CD4-positive, CD25-positive, alpha-beta regulatory T cell (primary cell): ENCODE measurements around the gene HSF4. TPM values are rescaled to one million over a fixed set of nuclear protein-coding genes. Genes with fewer than 3 reads are reported as not detected.

Source experiments
- ATAC-seq, 2 donors: fragments of 150-1000 bp; cut with Tn5 transposase; one replicate each; pipeline ENCODE4 v1.10.0; 2021; ENCODE audit warnings: low read depth in 2 of 2, moderate number of reproducible peaks in 2 of 2, moderate library complexity in 1 of 2
- DNase-seq, 3 donors: peaks; one replicate each; pipeline versions ENCODE4 v3.0.0 to v3.0.0-alpha.2; 2012 to 2022; ENCODE audit warnings: mixed read lengths in 1 of 3
- H3K27ac ChIP-seq: one replicate; pipeline ENCODE4 v1.7.0; 2013; ENCODE audit warnings: mild to moderate bottlenecking, low read length; ENCODE audit not compliant: insufficient read depth, poor library complexity, severe bottlenecking
- H3K27me3 ChIP-seq: one replicate; pipeline ENCODE4 v1.7.0; 2013; ENCODE audit warnings: low read length; ENCODE audit not compliant: control insufficient read depth, insufficient read depth
- H3K36me3 ChIP-seq: one replicate; pipeline ENCODE4 v1.7.0; 2013; ENCODE audit warnings: mild to moderate bottlenecking, low read length, moderate library complexity; ENCODE audit not compliant: control insufficient read depth, insufficient read depth
- H3K4me1 ChIP-seq: 2 replicates; pipeline ENCODE4 v1.7.0; 2013; ENCODE audit warnings: mild to moderate bottlenecking, low read length; ENCODE audit not compliant: insufficient read depth, control insufficient read depth, poor library complexity, severe bottlenecking
- H3K4me3 ChIP-seq: one replicate; pipeline ENCODE4 v1.7.0; 2013; ENCODE audit warnings: low read depth, mild to moderate bottlenecking, low read length, moderate library complexity
- H3K9me3 ChIP-seq, 2 experiments: 1 replicate in 1 of 2; 2 replicates in 1 of 2; pipeline ENCODE4 v1.7.0; 2013; ENCODE audit warnings: low read length in 2 of 2, mild to moderate bottlenecking in 1 of 2, moderate library complexity in 1 of 2; ENCODE audit not compliant: control insufficient read depth in 2 of 2
- H3K27ac Mint-ChIP-seq, 3 donors: one replicate each; pipeline ENCODE4 v1.8.0; 2020 to 2022; ENCODE audit warnings: mild to moderate bottlenecking in 3 of 3, mixed read lengths in 3 of 3, moderate library complexity in 2 of 3
- H3K27me3 Mint-ChIP-seq: one replicate; pipeline ENCODE4 v1.8.0; 2022; ENCODE audit warnings: mild to moderate bottlenecking, mixed read lengths
- H3K36me3 Mint-ChIP-seq: one replicate; pipeline ENCODE4 v1.8.0; 2020; ENCODE audit warnings: mixed read lengths
- H3K4me1 Mint-ChIP-seq, 4 donors: one replicate each; pipeline ENCODE4 v1.8.0; 2020 to 2022; ENCODE audit warnings: mixed read lengths in 4 of 4, mild to moderate bottlenecking in 1 of 4
- H3K4me3 Mint-ChIP-seq, 4 donors: one replicate each; pipeline ENCODE4 v1.8.0; 2020 to 2022; ENCODE audit warnings: mild to moderate bottlenecking in 4 of 4, mixed read lengths in 4 of 4, moderate library complexity in 3 of 4
- H3K9me3 Mint-ChIP-seq, 7 donors: one replicate each; pipeline ENCODE4 v1.8.0; 2020 to 2022; ENCODE audit warnings: mixed read lengths in 7 of 7, mild to moderate bottlenecking in 3 of 7, moderate library complexity in 2 of 7
- polyA plus RNA-seq, 4 donors: library from polyadenylated mRNA; unstranded; fragments of 300-500 nt; fragmentation: Illumina TruSeq; gene quantifications; one replicate each; pipeline ENCODE4 v1.2.3, GENCODE V29; 2021
- total RNA-seq: library from RNA; stranded (reverse); gene quantifications from one replicate; pipeline ENCODE4 v1.2.3, GENCODE V29; 2022

Gene HSF4
- total and polyA plus RNA-seq, 5 donors from 2014 or later = 34.4 TPM; not detected in 4

DNA sequence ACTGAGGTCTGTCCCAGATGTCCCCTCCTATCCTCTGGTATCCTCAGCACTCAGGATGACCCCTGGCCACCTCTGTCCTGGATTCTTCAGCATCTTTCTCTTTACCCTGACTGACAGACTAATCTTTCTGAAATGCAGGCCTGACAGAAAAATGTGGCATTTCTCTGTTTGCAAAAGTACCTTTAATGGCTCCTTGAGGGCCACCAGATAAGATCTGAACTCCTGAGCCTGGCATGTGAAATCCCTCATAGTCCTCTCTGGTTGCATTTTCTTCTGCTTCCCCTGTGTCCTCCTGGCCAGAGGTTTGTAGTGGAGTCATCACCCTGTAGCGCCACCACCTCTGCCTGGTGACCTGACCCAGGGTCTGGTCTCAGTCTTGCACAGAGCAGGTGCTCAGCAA is 32.3 kb downstream of the HSF4 start:
- H3K9me3 ChIP-seq = no peaks in the 10 kb centered on the region
- peak overlapping the region in 1 of 3 donors; percentile 60 for H3K27ac Mint-ChIP-seq
- H3K4me1 Mint-ChIP-seq = peaks cover 2 to 46% (median 26%) of the 10 kb centered on the region in 4 donors
- no peak overlapping the region for H3K4me3 ChIP-seq
- H3K27me3 ChIP-seq = no peaks in the 10 kb centered on the region
- H3K36me3 ChIP-seq = peaks cover 54% of the 10 kb centered on the region
- no peak for ATAC-seq
- DNase-seq = no peak
- no peaks in the 10 kb centered on the region for H3K9me3 Mint-ChIP-seq
- H3K36me3 Mint-ChIP-seq = peaks cover 27% of the 10 kb centered on the region
- peak overlapping the region in 2 of 4 donors; percentile 45 to 77 for H3K4me3 Mint-ChIP-seq
- H3K4me1 ChIP-seq = peaks cover 19% of the 10 kb centered on the region
- H3K27me3 Mint-ChIP-seq = no peaks in the 10 kb centered on the region
- H3K27ac ChIP-seq = no peak overlapping the region

DNA sequence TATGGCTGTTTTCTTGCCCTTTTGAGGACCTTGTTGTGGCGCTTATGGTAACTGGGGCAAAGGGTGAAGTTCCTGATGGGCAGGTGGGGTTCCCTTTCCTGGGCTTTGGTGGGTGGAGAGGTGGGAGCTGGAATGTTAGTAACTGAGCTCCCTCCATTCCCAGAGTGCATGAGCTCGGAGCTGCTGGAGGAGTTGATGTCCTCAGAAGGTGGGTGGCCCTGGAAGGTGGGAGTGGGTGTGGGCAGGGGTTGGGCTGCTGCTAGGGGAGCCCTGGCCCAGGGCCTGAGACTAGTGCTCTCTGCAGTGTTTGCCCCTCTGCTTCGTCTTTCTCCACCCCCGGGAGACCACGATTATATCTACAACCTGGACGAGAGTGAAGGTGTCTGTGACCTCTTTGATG is 33.2 kb downstream of the HSF4 start:
- Histone ChIP-seq H3K4me1 (peaks cover 13% of the 10 kb centered on the region), H3K36me3 (peaks cover 57% of the 10 kb centered on the region), H3K27ac (no peak overlapping the region), H3K9me3 (no peaks in the 10 kb centered on the region), H3K4me3 (no peak overlapping the region), H3K27me3 (no peaks in the 10 kb centered on the region)
- peaks cover 27% of the 10 kb centered on the region for H3K36me3 Mint-ChIP-seq
- no peaks in the 10 kb centered on the region for H3K9me3 Mint-ChIP-seq
- H3K4me1 Mint-ChIP-seq = peaks cover 0 to 41% (median 24%) of the 10 kb centered on the region in 4 donors
- peak overlapping the region in 1 of 4 donors; percentile 69 for H3K4me3 Mint-ChIP-seq
- DNase-seq (no peak), ATAC-seq (no peak)
- H3K27me3 Mint-ChIP-seq = no peaks in the 10 kb centered on the region
- H3K27ac Mint-ChIP-seq = no peak overlapping the region

DNA sequence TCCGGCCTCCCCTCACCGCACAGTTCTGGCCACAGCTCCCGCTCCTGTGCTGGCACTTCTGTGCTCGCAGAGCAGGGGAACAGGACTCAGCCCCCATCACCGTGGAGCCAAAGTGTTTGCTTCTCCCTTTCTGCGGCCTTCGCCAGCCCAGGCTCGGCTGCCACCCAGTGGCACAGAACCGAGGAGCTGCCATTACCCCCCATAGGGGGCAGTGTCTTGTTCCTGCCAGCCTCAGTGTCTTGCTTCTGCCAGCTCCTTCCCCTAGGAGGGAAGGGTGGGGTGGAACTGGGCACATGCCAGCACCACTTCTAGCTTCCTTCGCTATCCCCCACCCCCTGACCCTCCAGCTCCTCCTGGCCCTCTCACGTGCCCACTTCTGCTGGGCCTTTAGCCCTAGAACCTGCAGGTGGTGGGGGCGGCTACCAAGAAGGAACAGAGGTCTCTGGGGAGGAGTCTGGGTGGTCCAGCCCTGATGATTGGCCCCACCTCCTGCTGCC is 33.7 kb downstream of the HSF4 start:
- peaks cover 7% of the 10 kb centered on the region for H3K4me1 ChIP-seq
- H3K4me3 ChIP-seq = no peak overlapping the region
- Mint-ChIP-seq H3K27me3 (no peaks in the 10 kb centered on the region), H3K9me3 (no peaks in the 10 kb centered on the region), H3K27ac (no peak overlapping the region), H3K4me3 (peak overlapping the region in 1 of 4 donors; percentile 78), H3K36me3 (peaks cover 27% of the 10 kb centered on the region), H3K4me1 (peaks cover 0 to 35% (median 22%) of the 10 kb centered on the region in 4 donors)
- no peak overlapping the region for H3K27ac ChIP-seq
- ATAC-seq (peak in 1 of 2 donors; percentile 27), DNase-seq (no peak)
- no peaks in the 10 kb centered on the region for H3K9me3 ChIP-seq
- H3K27me3 ChIP-seq = no peaks in the 10 kb centered on the region
- peaks cover 57% of the 10 kb centered on the region for H3K36me3 ChIP-seq

DNA sequence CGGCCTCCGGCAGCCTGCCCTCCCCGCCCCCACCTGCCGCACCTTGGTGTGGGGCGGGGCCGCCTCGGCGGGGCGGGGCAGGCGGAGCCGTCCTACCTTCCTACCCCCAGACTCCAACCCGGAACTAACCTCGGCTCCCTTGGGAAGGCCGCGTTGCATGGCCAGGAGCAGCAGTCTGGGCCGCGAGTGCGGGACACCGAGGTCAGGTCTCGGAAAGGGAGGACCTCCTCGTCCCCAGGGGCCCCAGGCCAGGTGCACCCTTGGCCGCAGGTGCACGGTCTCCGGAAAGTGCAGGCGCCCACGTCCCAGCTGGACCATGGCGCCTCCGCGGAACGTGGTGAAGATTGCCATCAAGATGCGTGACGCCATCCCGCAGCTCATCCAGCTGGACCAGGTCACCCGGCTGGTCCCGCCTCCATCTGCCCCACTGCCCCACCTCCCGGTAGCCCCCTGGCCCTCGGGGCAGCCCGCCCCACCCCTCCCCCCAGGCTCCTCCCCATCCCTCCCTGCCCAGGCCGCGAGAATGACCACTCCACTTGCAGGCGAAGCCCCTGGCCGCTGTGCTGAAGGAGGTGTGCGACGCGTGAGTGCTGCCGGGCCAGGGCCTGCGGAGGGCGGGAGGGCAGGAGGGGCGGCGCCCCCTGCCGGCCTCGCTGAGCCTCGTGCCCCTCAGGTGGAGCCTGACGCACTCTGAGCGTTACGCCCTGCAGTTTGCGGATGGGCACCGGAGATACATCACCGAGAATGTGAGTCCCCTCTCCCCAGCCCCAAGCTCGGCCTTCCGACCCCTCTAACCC is 34.7 kb downstream of the HSF4 start, which contains the start of gene ELMO3:
TSS of gene ELMO3 (plus strand) at position 121 of the 797 bp plus-strand sequence. CDS start at position 317, 196 bp downstream.
- H3K4me3 ChIP-seq = no peak within 1 kb of the TSS

DNA sequence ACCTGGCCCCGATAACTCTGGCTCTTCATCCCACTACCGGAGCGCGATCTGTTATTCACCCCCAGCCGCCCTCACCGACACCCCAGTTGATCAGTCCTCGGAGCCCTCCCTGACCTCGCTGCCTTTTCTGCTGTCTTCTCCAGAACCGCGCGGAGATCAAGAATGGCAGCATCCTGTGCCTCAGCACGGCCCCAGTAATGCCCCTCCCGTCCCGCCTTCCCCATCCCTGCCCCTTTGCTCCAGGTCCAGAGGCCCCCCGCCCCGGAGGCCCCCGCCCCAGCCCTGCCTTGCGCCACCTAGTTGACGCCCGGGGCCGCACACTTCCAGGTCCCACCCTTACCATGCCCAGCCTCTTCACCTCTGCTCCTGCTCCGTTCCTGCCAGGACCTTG is 35.3 kb downstream of the HSF4 start:
- DNase-seq (no peak), ATAC-seq (no peak)
- Mint-ChIP-seq H3K36me3 (peaks cover 26% of the 10 kb centered on the region), H3K4me3 (peak overlapping the region in 1 of 4 donors; percentile 47), H3K27ac (no peak overlapping the region), H3K27me3 (no peaks in the 10 kb centered on the region), H3K9me3 (no peaks in the 10 kb centered on the region), H3K4me1 (peaks cover 0 to 20% (median 15%) of the 10 kb centered on the region in 4 donors)
- no peaks in the 10 kb centered on the region for H3K4me1 ChIP-seq
- no peak overlapping the region for H3K27ac ChIP-seq
- no peaks in the 10 kb centered on the region for H3K27me3 ChIP-seq
- H3K9me3 ChIP-seq = no peaks in the 10 kb centered on the region
- H3K4me3 ChIP-seq = no peak overlapping the region
- H3K36me3 ChIP-seq = peaks cover 48% of the 10 kb centered on the region

More for the DNA sequence above, 34.7 kb downstream of the HSF4 start, which contains the start of gene ELMO3:
- H3K9me3 Mint-ChIP-seq = no peaks in the 10 kb centered on the region
- peaks cover 54% of the 10 kb centered on the region for H3K36me3 ChIP-seq
- peaks cover 0 to 26% (median 15%) of the 10 kb centered on the region in 4 donors for H3K4me1 Mint-ChIP-seq
- no peak for DNase-seq
- peak within 1 kb of the TSS in 2 of 4 donors; percentile 47 to 78 for H3K4me3 Mint-ChIP-seq
- no peak within 1 kb of the TSS for H3K27ac ChIP-seq
- no peak for ATAC-seq
- no peak within 1 kb of the TSS for H3K27ac Mint-ChIP-seq
- no peaks in the 10 kb centered on the region for H3K27me3 Mint-ChIP-seq
- no peaks in the 10 kb centered on the region for H3K9me3 ChIP-seq
- H3K36me3 Mint-ChIP-seq = peaks cover 27% of the 10 kb centered on the region
- no peaks in the 10 kb centered on the region for H3K4me1 ChIP-seq
- no peaks in the 10 kb centered on the region for H3K27me3 ChIP-seq

DNA sequence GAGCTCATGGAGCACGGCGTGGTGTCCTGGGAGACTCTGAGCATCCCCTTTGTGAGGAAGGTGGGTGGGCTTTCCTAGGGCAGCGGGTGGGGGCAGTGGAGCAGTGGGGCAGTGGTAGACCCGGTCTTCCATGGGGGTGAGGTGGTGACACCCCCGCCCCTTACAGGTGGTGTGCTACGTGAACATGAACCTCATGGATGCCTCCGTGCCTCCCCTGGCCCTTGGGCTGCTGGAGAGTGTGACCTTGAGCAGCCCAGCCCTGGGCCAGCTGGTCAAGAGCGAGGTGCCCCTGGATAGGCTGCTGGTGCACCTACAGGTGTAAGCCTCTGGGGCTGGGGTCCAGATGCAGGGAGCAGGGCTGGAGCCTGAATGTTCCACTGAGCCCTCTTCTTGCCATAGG is 35.9 kb downstream of the HSF4 start:
- Histone ChIP-seq H3K4me3 (no peak overlapping the region), H3K27me3 (no peaks in the 10 kb centered on the region), H3K9me3 (no peaks in the 10 kb centered on the region), H3K4me1 (no peaks in the 10 kb centered on the region), H3K36me3 (peaks cover 41% of the 10 kb centered on the region), H3K27ac (no peak overlapping the region)
- no peak for ATAC-seq
- H3K4me1 Mint-ChIP-seq = peaks cover 0 to 20% (median 13%) of the 10 kb centered on the region in 4 donors
- DNase-seq = no peak
- H3K4me3 Mint-ChIP-seq = no peak overlapping the region
- no peak overlapping the region for H3K27ac Mint-ChIP-seq
- H3K27me3 Mint-ChIP-seq = no peaks in the 10 kb centered on the region
- no peaks in the 10 kb centered on the region for H3K9me3 Mint-ChIP-seq
- peaks cover 20% of the 10 kb centered on the region for H3K36me3 Mint-ChIP-seq

DNA sequence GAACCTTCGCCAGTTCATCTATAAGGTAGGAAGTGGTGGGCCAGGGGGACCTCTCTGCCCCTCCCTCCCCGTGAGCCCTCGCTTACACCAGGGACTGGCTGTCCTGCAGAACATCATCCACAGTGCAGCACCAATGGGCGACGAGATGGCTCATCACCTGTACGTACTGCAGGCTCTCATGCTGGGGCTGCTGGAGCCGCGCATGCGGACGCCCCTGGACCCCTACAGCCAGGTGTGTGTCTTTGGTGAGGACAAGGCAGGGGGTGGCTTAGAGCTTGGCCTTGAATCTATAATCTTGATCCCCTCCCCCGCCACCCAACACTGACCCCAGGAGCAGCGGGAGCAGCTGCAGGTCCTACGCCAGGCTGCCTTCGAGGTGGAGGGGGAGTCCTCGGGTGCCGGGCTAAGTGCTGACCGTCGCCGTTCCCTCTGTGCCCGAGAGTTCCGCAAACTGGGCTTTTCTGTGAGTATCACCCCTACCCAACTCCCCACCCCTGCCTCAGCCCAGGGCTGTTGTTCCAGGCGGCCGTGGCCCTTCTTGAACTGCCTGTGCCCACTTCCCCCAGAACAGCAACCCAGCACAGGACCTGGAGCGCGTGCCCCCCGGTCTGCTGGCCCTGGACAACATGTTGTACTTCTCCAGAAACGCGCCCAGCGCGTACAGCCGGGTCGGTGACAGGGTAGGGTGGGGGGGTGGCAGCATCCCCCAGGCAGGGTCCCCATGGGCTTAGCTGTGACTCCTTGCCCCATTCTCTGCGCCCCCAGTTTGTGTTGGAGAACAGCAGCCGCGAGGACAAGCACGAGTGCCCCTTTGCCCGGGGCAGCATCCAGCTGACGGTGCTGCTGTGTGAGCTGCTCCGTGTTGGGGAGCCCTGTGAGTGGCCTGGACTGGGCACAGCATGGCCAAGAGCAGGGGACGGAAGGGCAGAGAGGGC is 37.1 kb downstream of the HSF4 start:
- peaks cover 8% of the 10 kb centered on the region for H3K36me3 Mint-ChIP-seq
- Histone ChIP-seq H3K36me3 (peaks cover 29% of the 10 kb centered on the region), H3K27me3 (no peaks in the 10 kb centered on the region), H3K4me3 (no peak overlapping the region), H3K9me3 (no peaks in the 10 kb centered on the region), H3K4me1 (no peaks in the 10 kb centered on the region), H3K27ac (no peak overlapping the region)
- H3K4me1 Mint-ChIP-seq = peaks cover 0 to 20% (median 4%) of the 10 kb centered on the region in 4 donors
- no peaks in the 10 kb centered on the region for H3K27me3 Mint-ChIP-seq
- ATAC-seq = no peak
- DNase-seq = no peak
- H3K27ac Mint-ChIP-seq = no peak overlapping the region
- no peak overlapping the region for H3K4me3 Mint-ChIP-seq
- H3K9me3 Mint-ChIP-seq = no peaks in the 10 kb centered on the region
